Skin of body (tissue), 2 donors: ENCODE measurements around the gene TPX2. TPM values are rescaled to one million over a fixed set of nuclear protein-coding genes. Genes with fewer than 3 reads are reported as not detected.
A peak's percentile ranks its signal among the peaks of the same experiment; 100 is the strongest.
"Not testable (repeated sequence)": the region's sequence is repeated elsewhere in the genome, so short reads cannot be mapped to it uniquely, and the experiment has no call there.

Source experiments
- DNase-seq: peaks from one replicate; lab custom pipeline; 2025; lab: John Stamatoyannopoulos, UW
- total RNA-seq: library from RNA; depleted of rRNA; stranded (reverse); fragments of >200 nt; gene quantifications from one replicate; pipeline ENCODE4 v1.2.3, GENCODE V29; 2014

Gene TPX2
- total RNA-seq, 1 donor from 2014 or later = 14.8 TPM

DNA sequence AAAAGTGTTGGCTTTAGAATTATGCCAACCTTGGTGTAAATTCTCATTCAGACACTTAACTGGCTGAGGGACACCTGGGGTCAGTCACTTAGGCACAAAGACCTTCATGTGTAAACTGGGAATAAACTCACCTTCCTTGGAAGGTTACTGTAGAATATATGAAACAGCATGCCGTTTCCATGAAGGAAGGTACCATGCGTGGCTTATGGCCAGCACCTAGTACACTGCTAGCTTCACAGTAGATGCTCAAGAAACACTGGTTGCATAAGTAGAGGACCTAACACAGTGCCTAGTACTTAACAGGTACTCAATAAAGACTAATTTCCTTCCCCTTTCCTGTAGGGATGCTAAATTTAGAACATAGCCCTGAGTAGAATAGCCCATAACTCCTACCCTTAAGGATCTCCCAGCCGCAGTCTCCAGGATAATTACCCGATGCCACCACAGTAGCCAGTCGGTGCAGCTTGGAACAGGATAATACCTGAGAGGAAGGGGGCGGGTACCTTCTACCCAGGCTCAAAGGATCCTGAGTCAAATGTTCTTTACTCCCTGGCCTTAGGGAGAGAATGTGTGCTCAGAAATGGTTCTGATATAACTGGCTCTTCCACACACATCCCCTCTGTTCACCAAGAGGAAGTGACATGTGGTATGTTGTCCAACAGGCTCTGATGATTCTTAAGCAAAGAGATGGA, 20.0 kb upstream of the TPX2 start:
- no peak for DNase-seq

DNA sequence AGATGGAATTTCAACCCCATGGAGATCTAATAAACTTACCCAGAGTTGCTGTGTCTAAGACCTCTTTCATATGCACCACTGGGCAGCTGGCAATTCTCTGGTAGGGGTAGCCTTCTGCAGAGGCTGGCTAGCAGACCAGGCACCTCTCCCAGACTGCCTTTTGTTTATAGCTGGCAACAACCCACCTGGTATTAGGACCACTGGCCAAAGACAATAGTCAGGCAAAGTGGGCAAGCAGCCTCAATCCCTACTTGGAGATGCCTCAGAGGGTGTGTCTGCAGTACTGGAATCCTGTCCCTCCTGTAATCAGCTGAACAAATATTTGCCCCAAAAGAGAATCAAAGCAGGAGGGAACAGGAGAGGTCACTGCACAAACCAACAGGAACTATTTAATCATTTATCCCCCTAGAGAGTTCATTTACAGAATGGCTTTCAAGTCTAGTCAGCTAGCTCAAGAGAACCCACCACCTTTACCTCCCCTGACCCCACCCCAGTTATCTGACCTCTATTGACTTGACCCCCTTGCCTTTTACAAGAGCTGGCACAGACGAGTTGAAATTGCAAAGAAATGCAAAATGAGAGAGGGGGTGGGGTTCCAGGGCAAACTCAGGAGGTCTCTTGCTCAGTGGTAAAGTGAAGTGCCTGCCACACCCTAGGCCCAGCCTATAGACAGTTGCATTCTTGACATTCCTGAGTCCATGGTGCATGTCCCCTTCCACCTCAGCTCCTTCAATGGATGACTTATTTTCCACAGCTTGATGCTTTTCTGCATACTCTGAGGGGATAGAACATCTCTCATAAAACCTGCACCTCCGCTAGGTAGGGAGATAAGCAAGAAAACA, 19.2 kb upstream of the TPX2 start:
- DNase-seq = no peak

DNA sequence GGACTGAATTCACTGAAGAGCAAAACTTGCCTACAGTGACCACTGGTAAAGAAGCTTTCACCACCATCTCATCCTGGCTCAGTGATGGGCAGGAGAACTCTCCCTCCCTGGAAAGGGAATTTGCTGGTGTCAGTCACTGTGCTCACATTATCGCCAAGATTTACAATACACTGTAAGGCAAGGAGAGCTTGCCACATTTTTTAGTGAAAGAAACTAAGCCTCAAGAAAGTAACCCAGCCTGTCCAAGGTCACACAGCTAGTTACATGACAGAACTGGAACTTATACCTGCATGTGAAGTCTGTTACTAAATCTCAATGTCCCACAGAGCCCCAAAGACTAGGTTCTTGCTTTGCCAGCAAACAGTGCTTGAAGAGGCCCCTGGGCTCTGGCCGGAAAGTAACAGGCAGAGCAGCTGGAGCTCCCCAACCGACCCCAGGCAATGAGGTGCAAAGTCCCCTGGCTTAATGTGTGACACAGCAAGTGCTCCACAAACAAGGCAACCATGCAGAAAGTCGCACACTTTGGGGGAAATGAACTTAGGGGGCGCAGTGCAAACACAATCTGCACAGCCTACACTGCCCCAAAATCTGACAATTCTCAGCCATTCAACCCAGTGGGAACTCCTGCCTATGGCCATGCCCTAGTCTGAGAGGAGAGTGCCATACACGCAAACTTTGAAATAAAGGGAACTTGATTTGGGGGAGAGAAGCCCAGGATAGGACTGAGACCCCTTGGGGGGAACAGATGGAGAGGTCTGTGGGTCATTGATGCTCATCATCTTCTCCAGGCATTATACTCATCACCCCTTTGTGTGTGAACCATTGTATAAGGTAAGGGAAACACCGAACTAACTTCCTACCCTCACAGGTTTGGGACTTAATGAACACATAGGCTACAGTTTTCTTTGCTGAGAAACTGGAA, 18.3 kb upstream of the TPX2 start:
- DNase-seq = no peak

DNA sequence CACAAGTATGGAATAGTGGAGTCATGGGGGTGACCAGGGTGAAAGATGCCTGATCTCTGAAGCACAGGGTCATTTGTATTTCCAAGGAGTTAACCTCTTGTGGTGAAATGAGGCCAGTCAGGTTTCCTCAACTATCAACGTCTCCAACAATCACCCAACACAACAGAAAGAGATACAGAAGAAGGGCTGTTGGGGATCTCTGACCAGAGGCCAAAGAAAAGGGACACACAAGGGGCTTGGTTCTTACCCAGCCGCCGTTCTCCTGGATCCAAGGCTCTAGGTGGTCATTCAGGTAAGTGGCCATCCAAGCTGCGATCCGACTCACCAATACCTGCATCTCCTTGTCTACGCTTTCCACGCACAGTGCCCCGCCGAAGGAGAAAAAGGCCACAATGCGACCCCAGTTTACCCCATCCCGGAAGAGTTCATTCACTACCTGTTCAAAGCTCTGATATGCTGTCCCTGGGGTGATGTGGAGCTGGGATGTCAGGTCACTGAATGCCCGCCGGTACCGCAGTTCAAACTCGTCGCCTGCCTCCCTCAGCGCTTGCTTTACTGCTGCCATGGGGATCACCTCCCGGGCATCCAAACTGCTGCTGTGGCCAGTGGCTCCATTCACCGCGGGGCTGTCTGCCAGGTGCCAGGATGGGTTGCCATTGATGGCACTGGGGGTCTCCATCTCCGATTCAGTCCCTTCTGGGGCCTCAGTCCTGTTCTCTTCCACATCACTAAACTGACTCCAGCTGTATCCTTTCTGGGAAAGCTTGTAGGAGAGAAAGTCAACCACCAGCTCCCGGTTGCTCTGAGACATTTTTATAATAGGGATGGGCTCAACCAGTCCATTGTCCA, 17.5 kb upstream of the TPX2 start:
- no peak for DNase-seq

DNA sequence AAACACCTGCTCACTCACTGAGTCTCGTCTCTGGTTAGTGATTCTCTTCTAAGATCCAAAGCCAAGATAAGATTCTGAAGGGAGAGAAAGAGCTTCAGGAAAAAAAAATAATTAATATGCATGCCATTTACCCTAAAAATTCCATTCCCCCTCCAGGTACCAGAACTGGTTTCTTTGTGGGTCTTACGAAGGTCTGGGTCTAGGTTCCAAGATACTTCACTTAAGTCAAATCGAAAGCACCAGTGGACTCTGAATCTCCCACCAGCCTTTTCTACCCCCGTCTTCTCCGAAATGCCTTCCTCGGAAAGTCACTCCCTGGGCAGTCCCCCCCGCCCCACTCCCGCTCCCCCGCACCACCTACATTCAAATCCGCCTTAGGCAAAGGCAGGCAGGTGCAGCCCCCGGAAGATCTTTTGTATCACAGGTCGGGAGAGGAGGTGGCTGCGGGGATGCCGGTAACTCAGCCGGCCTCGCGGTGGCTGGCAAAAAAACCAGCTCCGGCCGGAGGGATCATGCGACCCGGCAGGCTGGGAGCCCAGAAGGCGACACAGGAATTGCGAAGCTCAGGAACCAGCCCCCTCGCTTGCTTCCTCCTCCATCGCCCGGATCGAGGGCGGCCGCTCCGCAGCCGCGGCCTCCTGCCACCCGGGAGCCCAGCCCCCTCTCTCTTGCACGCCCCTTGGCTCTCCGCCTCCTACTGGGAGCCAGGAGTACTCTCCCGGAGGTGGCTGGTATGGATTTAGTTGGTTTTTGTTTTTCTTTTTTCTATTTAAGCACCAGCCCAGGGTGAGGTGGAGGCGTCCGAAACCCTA, 16.6 kb upstream of the TPX2 start, which contains the start of gene BCL2L1:
BCL2L1 (minus strand) TSS at position 612 of the 812 bp plus-strand sequence. CDS start 650 bp downstream, outside the sequence.
- peak; percentile 72 for DNase-seq

DNA sequence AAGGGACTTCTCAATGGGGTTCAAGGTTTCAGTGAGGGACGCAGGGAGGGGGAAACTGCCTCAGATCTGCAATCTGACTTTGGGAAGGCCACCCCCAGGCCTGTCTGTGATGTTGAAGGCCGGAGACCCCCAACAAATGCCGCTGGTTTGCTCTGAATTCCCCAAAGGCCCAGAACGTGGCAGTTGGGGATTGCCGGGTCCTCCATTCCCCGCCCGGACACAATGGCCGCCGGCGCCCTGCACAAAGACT, 16.1 kb upstream of the TPX2 start:
- no peak for DNase-seq

DNA sequence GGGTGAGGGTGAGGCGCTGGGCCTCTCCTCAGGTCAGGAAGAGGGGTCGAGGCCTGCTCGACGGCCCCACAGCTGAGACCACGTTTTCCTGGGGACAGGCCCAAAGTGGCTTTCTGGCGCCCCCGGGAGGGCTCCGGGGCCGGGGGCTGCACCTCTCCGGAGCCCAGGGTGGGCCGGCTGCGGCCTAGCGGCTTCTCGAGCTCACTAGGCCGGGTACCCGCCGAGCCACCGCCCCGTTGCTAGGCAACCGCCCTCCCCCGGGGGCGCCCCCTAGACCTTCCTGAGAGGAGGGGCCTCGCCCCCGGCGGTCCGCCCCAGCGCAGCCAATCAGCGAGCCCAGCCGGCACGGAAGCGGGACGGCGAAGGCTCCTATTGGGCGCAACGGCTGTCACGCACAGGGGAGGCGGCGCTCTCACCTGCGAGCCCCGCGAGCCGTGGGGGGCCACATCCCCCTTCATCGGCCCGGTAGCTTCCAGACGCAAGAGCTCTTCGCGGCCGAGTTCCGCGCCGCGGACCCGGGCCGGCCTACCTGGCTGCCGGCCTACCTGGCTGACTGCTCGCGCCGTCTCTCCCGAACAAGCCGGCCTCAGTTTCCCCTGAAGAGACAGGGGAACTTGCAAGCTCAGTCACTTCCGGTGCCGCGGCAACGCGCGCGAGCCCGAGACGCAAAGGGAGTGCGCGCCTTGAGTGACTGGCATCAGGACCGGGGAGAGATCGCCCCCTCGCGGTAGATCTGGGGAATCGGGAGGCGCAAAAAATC, 15.6 kb upstream of the TPX2 start:
- peak; percentile 99 for DNase-seq

DNA sequence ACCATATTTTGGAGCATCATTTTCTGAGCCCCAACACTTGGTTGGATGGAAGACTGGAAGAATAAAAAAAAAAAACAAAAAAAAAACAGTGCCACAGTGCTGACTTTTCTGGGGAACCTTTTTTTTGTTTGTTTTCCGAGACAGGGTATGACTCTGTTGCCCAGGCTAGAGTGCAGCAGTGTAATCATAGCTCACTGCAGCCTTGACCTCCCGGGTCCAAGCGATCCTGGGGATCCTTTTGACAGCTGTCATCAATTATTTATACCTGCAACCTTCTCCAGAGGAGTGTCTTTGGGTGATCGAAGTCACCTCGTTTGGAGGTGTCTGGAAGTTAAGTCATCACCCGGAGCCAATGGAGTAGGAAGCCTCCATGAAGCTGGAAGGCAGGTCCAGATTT, 7.8 kb upstream of the TPX2 start:
- DNase-seq = no peak

DNA sequence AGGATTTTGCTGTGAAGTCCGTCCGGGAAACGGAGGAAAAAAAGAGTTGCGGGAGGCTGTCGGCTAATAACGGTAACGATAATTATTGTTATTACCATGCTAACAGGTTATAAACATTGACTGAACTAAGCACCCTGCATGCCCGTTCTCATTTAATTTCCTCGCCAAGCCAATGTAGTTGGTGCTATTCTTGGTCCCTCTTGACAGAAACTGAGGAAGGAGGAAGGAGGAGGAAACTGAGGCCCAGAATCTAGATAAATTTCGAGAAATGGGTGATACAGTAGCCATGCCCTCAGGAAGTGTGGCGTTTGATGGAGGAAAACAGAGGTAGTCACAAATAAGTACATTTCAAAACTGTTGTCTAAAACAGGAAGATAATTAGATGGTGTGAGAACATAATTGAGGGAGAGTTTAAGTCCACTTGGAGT, 474 bp downstream of the TPX2 start:
- DNase-seq = no peak

DNA sequence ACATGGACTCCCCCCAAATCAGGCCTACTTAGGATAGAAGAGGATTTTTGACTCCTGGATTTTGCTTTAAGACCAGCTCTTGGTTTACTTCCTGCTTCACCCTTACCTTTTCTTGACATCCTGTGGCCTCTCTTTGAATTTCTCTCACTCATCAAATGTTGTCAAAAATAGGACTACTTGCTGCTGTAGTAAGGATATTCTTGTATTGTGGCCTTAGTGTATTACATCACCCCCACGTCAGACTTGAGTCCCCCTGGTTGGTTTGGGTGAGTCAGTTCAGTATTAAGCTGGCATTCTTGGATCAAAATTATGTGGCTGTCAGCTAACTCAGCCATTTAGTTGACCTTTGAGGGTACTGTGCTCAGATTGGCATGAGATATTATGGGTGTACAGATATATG, 1.1 kb downstream of the TPX2 start:
- DNase-seq = no peak

DNA sequence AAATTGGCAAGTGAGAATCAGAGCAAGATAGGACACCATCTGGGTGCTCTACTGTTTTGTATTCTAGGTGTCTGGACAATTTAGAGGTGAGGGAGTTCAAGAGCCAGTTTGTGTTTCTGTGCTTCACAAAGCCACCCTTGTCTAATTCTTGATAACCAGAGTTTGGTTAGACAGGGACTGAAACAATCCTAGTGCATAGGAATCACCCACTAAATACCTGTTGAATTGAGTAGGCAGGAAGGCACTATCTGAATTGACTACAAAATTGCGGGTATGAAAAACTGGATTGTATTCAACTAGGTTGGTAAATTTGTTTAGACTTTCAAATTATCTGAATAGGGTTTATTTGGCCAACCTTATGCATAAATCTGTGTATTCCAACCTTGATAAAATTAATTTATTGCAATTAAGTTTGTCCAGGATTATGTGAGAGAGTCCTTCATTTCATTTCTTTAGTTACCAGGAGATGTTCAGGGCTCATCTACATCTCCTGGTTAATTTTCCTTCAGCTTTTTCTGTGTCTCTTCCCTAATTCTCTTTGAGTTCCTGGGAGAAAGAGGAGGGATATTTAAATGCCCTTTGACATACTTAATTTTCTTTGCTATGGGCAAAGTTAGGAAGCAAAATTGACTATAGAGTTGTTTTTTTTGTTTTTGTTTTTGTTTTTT, 1.7 kb downstream of the TPX2 start:
- no peak for DNase-seq

DNA sequence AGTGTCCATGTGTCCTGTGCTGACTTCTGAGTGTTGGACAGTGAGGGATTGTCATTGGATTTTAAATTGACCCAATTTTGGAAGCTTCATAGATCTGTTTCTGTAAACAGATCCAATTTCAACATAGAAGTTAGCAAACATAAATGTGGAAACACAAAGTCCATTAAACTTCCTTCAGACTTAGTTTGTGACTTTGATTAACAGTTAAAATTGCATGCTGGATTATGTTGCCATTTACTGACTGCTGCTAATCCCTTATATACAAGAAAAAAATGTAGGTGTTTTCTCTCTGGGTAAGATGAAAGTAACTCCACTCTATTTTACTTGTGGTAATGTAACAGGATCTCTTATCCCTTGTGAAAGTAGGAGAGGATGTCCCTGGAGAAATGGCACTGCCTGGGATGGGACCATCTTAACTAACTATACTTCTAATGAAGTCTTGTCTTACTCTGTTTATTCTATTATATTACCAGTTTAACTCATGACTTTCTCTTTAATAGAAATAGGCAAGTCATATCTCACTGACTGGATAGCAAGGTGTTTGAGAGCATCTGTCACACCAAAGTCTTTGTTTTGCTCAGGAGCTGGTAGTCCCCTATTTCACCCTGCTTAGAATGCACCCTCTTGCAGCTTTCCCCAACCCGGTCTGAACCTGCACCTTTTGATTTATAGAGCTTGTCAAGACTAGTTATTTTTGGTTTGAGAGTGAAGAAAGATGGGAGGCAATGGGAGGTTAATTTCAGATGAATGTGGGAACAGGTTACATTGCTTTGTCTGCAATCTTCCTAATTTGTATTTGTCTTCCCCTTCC, 7.2 kb downstream of the TPX2 start:
- no peak for DNase-seq

DNA sequence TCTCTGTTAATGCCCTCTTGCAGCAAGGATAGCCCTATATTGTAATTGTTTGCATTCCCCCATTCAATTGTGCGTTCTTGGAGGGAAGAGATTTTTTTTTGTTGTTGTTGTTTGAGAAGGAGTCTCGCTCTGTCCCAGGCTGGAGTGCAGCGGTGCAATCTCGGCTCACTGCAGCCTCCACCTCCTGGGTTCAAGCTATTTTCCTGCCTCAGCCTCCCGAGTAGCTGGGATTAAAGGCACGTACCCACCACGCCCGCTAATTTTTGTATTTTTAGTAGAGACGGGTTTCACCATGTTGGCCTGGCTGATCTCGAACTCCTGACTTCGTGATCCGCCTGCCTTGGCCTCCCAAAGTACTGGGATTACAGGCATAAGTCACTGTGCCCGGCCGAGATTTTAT, 7.9 kb downstream of the TPX2 start:
- DNase-seq = not testable (repeated sequence)

DNA sequence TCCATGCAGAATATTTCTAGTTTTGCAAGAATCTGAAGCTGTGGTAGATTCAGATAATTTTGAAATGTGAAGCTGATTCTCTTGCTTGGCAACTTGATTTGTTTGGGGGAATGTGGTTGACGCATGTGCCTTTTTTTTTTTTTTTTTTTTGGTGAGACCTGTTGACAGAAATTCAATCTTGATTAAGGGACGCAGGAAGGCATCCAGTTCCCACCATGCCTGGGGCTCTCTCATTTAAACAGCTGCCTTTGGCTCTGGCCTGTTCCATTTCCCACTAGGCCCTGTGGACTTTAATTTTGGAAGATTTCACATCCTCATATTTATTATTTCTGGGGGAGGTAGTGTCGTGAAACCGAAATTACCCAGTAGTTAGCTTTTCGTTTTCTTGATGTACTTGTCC, 8.6 kb downstream of the TPX2 start:
- peak; percentile 43 for DNase-seq

DNA sequence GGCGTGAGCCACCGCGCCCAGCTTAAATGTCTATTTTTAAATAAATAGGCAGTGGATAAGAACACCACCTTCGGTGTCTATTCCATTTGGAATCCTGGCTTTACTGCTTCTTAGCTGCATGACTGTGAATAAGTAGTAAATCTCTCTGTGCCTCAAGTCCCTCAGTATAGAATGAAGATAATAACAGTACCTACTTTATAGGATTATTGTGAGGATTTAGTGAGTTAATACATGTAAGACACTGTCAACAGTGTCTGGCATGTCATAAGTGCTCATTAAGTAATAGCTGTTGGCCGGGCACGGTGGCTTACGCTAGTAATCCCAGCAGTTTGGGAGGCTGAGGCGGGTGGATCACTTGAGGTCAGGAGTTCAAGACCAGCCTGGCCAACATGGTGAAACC, 10.1 kb downstream of the TPX2 start:
- DNase-seq = no peak

DNA sequence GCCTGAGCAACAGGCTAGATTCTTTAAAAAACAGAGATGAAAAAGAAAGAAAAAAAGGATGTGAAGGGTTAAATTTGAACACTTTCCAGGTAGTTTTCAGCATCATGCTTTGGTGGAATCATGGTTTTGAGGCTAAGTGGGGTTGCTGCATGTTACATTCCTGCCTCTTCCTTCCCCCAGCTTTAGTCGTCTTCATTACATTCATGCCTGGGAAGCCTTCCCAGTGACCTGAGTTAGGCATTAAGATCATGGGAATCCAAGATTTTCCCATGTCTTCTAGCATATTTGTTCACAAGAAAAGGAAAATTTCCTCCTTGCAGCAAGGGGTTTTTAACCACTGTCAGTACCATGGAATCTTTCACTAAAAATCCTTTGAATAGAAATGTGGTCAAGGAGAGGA, 12.0 kb downstream of the TPX2 start:
- peak; percentile 31 for DNase-seq

DNA sequence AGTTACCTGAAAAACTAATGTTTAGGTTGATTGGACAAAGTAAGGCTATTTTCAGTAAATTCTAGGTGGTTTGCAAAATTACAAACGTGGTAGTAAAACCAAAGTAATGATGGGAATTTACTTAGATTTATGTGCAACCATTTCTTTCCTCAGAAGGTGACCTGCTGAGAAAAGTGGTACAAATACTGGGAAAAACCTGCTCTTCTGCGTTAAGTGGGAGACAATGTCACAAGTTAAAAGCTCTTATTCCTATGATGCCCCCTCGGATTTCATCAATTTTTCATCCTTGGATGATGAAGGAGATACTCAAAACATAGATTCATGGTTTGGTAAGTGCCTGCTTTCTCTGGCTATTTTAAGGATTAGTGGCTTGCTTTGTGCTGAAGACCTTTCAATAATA, 18.2 kb downstream of the TPX2 start:
- no peak for DNase-seq

DNA sequence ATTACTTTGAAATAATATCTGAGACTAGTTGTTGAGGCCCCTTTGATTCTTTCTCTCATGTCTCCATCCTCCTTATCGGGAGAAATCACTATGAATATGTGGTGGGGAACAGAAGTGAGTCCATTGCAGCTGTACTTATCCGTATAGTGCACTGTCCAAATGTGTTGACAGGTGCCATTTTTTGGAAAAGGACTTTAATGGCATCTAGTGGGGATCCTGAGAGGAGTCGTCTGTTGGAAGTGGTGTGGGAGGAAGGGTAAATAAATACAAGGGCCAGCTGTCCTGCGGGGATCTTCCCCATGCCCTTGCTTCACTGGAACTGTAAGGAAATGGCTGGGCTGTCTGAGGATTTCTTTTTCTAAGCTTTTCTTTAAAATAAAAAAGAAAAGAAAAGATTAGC, 19.4 kb downstream of the TPX2 start:
- DNase-seq = no peak
